GM18951 (cell line): ENCODE measurements around the gene PNKP.
A peak's percentile ranks its signal among the peaks of the same experiment; 100 is the strongest.

Experiments
- POLR2A ChIP-seq: IDR thresholded peaks from 4 replicates; pipeline ENCODE4 v1.6.1; 2011; ENCODE audit warnings: mild to moderate bottlenecking; ENCODE audit not compliant: insufficient read length, insufficient read depth; ENCODE audit errors: extremely low read depth
- in situ Hi-C: fragments of 300-500 bp; cut with MboI; formaldehyde crosslinking; loops from one replicate; pipeline ENCODE4 v1.12.0; 2022; ENCODE audit warnings: low sequenced_read_pairs, mixed read lengths, inconsistent platforms; ENCODE audit not compliant: unreplicated experiment

The PNKP gene

GRCh38 chr19:49814010-49814409, 53.4 kb downstream of the PNKP start:
- TF ChIP-seq POLR2A = no peak
- in situ Hi-C loops = no loop called here

DNA sequence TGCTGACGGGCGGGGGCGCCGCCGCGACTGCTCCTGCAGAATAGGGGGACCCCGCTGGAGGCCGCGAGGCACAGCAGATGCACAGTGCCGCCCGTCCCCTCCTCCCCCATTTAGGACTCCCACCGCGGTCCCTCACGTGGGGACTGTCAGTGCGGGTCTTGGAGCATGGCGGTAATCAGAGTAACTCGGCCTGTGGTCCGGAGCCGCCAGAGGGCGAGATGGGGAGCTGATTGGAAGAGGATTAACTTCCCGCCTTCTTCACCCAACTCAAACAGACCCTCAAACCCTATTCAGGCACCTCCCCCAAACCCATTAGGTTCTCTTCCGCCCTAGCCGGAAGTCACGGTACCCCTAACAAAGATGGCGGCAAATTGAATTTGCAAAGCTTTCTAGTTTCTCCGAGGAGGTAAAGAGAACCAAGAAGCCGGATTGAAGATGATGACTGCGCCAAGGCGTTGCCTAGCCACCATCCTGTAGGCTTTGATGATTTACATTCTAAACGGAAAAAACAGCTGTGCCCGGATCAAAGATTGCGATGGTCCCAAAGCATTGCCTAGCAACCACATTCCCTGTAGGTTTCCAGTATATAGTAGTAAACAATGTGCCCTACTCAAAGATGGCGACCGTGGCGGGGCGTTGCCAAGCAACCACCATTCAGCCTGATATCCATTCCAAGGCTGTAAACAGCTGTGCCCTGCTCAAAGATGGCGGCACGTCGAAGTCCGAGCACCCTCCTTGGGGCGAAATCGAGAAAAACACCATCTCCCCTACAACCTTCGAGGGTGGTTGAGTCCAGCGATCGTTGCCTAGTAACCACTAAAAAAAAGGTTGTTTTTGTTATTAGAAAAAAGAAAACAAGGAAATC, 54.1 kb downstream of the PNKP start, which contains the start of gene FUZ:
Gene FUZ, minus strand, starts transcription at position 296 of the 865 bp plus-strand sequence. Its CDS starts 186 bp downstream, at position 110.
- peak; percentile 28 for TF ChIP-seq POLR2A
- in situ Hi-C loops = no loop called here

DNA sequence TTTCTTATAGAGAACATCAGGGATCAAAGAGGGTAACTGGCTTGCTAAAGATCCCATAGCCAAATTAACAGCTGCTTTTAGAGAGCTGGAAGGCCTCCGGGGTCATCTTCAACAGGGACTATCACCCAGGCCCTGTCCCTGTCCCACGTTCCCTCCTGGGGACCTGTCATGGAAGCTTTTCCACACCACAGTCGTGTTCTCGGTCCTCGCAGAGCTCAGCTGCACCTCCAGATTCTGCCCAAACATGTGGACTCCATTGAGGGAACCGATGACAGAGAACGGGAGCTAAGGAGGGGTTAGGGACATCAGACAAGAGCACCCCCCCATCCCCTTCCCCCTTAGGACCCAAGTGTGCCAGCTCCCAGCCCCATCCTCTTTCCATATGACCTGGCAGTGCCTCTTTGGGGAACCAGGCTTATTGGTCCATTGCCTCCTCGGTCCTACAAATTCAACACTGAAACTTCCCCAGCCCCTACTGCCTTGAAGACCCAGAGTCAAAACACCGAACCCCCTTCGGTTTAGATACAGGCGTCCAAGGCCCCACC, 54.9 kb downstream of the PNKP start:
- in situ Hi-C loops = no loop called here
- no peak for TF ChIP-seq POLR2A

GRCh38 chr19:49811328-49811727, 56.0 kb downstream of the PNKP start:
- no peak for TF ChIP-seq POLR2A

More at GRCh38 chr19:49811328-49811727, 56.0 kb downstream of the PNKP start:
- in situ Hi-C loops = no loop called here
